ENCODE data around the gene COCH.

COCH gene

DNA sequence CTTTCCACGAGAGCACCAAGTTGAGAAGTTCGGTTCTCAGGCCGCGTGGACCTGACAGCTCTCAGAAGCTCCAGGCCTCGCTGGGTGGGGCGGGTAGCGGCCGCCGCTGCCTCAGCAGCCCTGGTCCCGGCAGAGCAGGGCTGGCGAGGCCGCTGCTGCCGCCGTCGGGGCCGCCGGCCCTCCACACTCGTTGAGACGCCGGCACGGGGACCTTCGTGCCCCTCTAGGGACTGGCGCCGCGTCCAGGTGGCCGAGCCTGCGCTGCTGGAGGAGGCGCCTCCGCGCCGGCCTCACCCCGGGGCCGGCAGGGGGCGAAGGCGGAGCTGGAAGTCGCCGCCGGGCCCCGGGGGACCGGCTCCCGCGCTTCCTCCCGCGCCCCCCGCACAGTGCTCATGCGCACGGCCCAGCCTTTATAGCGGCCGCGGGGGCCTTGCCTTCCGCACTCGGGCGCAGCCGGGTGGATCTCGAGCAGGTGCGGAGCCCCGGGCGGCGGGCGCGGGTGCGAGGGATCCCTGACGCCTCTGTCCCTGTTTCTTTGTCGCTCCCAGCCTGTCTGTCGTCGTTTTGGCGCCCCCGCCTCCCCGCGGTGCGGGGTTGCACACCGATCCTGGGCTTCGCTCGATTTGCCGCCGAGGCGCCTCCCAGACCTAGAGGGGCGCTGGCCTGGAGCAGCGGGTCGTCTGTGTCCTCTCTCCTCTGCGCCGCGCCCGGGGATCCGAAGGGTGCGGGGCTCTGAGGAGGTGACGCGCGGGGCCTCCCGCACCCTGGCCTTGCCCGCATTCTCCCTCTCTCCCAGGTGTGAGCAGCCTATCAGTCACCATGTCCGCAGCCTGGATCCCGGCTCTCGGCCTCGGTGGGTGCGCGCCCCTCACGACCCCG lies at the start of gene COCH:
TSS of gene COCH (plus strand) at position 440 of the 879 bp plus-strand sequence. CDS start at position 820, 380 bp downstream.
- FAIRE-seq = no peak

- FAIRE-seq = no peak
These were observed 48.3 kb upstream of the COCH start for GRCh38 chr14:30826070-30826469.

- FAIRE-seq = no peak
These were observed 44.5 kb upstream of the COCH start for GRCh38 chr14:30829853-30830252.

- FAIRE-seq = no peak
These were observed 40.0 kb upstream of the COCH start for GRCh38 chr14:30834353-30834752.

- FAIRE-seq = no peak
These were observed 36.0 kb upstream of the COCH start for GRCh38 chr14:30838351-30838750.

GRCh38 chr14:30840086-30840779 lies 34.1 kb upstream of the COCH start:
- FAIRE-seq = no peak

GRCh38 chr14:30842431-30842830 lies 31.9 kb upstream of the COCH start:
- no peak for FAIRE-seq

GRCh38 chr14:30848449-30849240 lies 25.7 kb upstream of the COCH start:
- no peak for FAIRE-seq

DNA sequence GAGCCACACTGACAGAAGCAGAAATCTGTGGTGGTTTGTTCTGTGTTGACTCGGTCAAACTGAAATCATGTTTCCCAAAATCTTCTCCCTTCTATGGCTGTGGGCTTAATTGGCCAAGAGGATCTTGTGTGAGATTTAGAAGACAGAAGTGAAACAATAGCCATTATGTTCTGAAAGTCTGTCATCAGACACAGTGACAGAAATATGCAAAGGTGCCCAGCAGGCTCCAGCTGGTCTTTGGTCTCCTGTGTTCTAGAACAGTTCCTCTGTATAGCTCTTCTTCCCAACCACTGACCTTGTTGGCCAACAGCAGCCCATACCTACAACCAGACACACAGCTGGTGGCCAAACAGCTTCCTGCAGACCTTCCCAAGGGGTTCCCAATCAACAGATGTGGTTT lies 25.0 kb upstream of the COCH start:
- FAIRE-seq = no peak

- FAIRE-seq = no peak
These were observed 24.4 kb upstream of the COCH start for GRCh38 chr14:30849983-30850382.

- no peak for FAIRE-seq
These were observed 20.4 kb upstream of the COCH start for GRCh38 chr14:30853946-30854345.

- FAIRE-seq = no peak
These were observed 19.9 kb upstream of the COCH start for GRCh38 chr14:30854492-30854891.

DNA sequence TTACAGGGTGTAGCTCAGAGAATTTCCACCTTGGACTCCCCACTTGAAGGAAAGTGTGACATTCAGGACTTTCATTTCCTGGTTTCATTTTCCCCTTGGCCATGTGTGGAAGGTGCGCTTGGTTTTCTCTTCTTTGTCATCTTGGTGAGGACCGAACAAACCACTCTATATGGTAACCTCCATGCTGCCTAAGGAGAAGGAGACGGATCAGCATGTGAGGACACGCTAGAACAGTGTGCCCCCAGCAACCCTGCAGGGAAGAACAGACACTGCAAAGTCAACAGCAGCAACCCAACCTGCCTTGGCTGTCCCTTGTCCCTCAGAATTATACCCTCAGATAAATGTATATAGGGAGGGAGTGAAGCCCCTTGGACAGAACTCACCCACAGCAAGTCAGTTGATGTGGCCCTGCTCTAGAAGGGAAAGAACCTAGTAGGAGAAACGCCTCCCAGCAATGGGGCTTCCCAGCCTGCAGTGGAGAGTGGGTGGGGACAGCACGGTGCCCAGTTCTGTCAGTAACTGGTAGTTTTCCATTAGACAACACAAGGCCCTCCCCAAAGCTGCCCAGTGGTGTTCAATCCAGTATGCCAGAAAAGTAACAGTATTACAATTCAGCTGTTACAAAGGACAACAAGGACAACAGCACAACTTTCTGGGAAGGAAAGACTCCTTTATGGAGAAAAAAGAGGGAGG lies 18.9 kb upstream of the COCH start:
- FAIRE-seq = no peak

DNA sequence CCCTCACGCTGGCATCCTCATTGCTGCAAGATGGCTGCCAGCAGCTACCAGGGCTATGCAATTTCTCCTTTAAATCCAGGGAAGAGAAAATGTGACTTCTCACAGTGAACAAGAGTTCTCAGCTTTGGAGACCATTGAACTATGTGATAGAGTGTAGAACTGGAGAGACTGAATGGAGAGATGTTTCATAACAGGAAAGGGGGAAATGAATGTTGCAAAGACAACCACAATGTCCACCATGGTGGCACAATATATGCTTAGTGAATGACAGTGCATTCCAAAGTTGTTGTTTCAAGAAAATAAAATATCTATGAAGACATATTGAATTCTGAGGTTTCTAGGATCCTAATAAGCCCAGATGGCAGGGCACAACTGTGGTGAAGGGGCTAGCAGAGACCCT lies 13.2 kb upstream of the COCH start:
- no peak for FAIRE-seq

DNA sequence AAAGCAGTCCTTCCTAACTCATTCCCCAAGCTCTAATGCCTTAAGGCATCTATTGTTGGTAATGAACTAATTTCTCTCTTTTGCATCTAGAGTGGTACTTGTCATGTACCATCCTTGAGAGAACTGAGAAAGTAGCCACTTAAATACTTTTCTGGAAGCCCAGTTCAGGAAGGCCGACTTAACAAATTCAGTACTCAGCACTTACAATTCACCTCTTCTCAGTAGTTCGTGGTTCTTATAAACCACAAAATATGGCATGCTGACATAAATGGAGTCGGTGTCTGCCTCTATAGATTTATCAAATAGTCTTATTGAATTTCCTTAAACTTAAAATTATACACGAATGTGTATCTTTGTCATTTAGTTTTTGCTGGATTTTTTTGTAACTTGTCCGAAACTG lies 9.4 kb upstream of the COCH start:
- no peak for FAIRE-seq

DNA sequence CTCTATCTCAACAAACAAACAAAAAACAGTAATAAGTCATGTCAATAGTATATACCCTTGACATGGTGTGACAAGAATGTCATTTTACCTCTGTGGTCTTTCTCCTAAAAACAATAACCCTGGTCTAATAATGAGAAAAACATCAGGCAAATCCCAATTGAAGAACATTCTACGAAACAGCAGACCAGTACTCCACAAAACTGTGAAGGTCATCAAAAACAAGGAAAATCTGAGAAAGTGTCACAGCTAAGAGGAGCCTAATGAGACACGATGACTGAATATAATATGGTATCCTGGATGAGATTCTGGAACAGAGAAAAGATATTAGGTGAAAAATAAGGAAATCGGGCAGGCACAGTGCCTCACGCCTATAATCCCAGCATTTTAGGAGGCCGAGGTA lies 5.6 kb upstream of the COCH start:
- no peak for FAIRE-seq

- no peak for FAIRE-seq
These were observed 4.7 kb upstream of the COCH start for GRCh38 chr14:30869551-30870155.

- no peak for FAIRE-seq
These were observed 1.8 kb upstream of the COCH start for GRCh38 chr14:30872602-30873001.

- FAIRE-seq = no peak
These were observed 845 bp upstream of the COCH start for GRCh38 chr14:30873308-30874119.

GRCh38 chr14:30874999-30875787 lies 834 bp downstream of the COCH start:
- no peak for FAIRE-seq

DNA sequence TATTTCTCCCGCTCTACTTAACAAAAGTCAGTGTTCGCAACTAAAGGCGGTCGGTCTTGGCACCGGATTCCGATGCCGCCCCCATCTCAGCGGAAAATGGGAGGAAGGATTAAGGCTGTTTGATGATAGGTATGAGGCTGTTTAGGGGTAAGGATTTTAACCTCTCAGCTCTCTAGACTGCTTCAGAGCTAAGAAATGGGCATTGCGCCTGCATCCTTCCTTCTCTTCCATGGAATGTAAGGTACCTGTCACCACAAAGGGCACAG lies 1.4 kb downstream of the COCH start:
- FAIRE-seq = no peak

Measured in colon (tissue), 2 donors.